Heart right ventricle (tissue), 16 donors: ENCODE measurements around the gene LEFTY1. TPM values are rescaled to one million over a fixed set of nuclear protein-coding genes. Genes with fewer than 3 reads are reported as not detected.

Experiments used
- ATAC-seq, 8 donors: fragments of 200-7000 bp; cut with Tn5 transposase; one replicate each; pipeline ENCODE4 v1.9.1; 2020; ENCODE audit warnings: mild to moderate bottlenecking in 8 of 8, moderate library complexity in 8 of 8, moderate number of reproducible peaks in 1 of 8
- DNase-seq, 2 donors: peaks; one replicate each; pipeline ENCODE4 v3.0.0-alpha.2; 2020
- H3K27ac ChIP-seq, 10 donors: fragments of 200-600 bp; sonication (generic) in 2 of 10; one replicate each; pipeline versions ENCODE4 v1.5.0 to v1.8.0; 2020 to 2022; ENCODE audit warnings: mild to moderate bottlenecking in 3 of 10
- H3K27me3 ChIP-seq, 7 donors: fragments of 200-600 bp; one replicate each; pipeline ENCODE4 v1.8.0; 2021 to 2022; ENCODE audit warnings: mild to moderate bottlenecking in 2 of 7
- H3K36me3 ChIP-seq, 9 donors: fragments of 200-600 bp; sonication (generic) in 1 of 9; one replicate each; pipeline versions ENCODE4 v1.5.0 to v1.8.0; 2020 to 2022; ENCODE audit warnings: mild to moderate bottlenecking in 2 of 9
- H3K4me1 ChIP-seq, 9 donors: fragments of 200-600 bp; sonication (generic) in 1 of 9; one replicate each; pipeline versions ENCODE4 v1.5.0 to v1.8.0; 2020 to 2022; ENCODE audit warnings: mild to moderate bottlenecking in 4 of 9
- H3K4me3 ChIP-seq, 10 donors: fragments of 200-600 bp; sonication (generic) in 2 of 10; one replicate each; pipeline versions ENCODE4 v1.5.0 to v1.8.0; 2020 to 2022; ENCODE audit warnings: mild to moderate bottlenecking in 7 of 10, moderate library complexity in 2 of 10
- H3K9me3 ChIP-seq, 11 donors: fragments of 200-600 bp in 10 of 11; sonication (generic) in 2 of 11; one replicate each; pipeline versions ENCODE4 v1.5.0 to v1.8.0; 2013 to 2022; ENCODE audit warnings: mild to moderate bottlenecking in 2 of 11, control low read depth in 1 of 11, moderate library complexity in 1 of 11
- WGBS, 2 donors: extraction: QIAGEN DNeasy Blood & Tissue Kit; methylation state at CpG; one replicate each; pipeline ENCODE4 v1.1.7; 2013; ENCODE audit warnings: inconsistent platforms in 1 of 2; 5-methylcytosine and 5-hydroxymethylcytosine counted together
- intact Hi-C, 10 donors: fragments of 100-400 bp; cut with DNase I; formaldehyde crosslinking; loops; one replicate each; pipeline versions ENCODE4 v1.11.1 to v1.14.2; 2022
- polyA plus RNA-seq, 2 donors: library from polyadenylated mRNA; stranded (reverse); fragments of 200-250 nt; gene quantifications; one replicate each; pipeline ENCODE4 v1.2.3, GENCODE V29; 2013
- total RNA-seq, 10 donors: library from RNA; stranded (reverse); fragmentation: NEBNext Ultra II Directional in 3 of 10; extraction: Animal tissue kit (Norgen Biotek cat#: 25700) in 3 of 10; gene quantifications; one replicate each; pipeline versions ENCODE4 v1.2.1 to v1.2.4, GENCODE V29; 2021 to 2023
- TF ChIP-seq, protein P1 (sequence below), 9 donors: fragments of 200-600 bp; sonication (generic) in 2 of 9; IDR thresholded peaks; one replicate each; pipeline versions ENCODE4 v1.5.0 to v1.8.0; 2021 to 2022; ENCODE audit warnings: antibody characterized with exemption in 9 of 9, mild to moderate bottlenecking in 5 of 9, moderate library complexity in 1 of 9
- donor health status: Arrhythmogenic right ventricular cardiomyopathy.
- donor health status: ischemic (EF 13 %, LVEDD 7.1; RV severe dilation, severe dysfunction).
- donor health status: healthy with polysubstance abuse.
- donor health status: DM: no; HTN: yes; CAD: no.
- donor health status: DM: no; HTN: no; CAD: no.
- donor health status: ischemic (EF 25% LVEDD 6.9; RV normal size, moderate dysfunction).
- donor health status: ischemic (EF 25% LVEDD 5.7; RV mildly dilated, moderate dysfunction).
- donor health status: healthy.
- donor health status: DM: yes; HTN: yes; CAD: no.
- donor health status: Ischemic cardiomyopathy.
- donor health status: ischemic (EF 35%, LVEDD 5.7; RV mildly dilated, moderate dysfunction).
- donor health status: nonischemic (EF 11% LVEDD 7.7; RV severe dilation, severe dysfunction).
- donor health status: DM: yes; HTN: yes; CAD: no.
- donor health status: PGD.
- donor health status: ischemic (EF 29% LVEDD 5.4; RV normal size, mild dysfunction).
- donor health status: nonischemic (EF 23%, LVEDD 6.1; RV moderate dilation, normal function).

The LEFTY1 gene
- total and polyA plus RNA-seq, 12 donors = 0.15 to 0.77 (median 0.25) TPM; not detected in 3

DNA sequence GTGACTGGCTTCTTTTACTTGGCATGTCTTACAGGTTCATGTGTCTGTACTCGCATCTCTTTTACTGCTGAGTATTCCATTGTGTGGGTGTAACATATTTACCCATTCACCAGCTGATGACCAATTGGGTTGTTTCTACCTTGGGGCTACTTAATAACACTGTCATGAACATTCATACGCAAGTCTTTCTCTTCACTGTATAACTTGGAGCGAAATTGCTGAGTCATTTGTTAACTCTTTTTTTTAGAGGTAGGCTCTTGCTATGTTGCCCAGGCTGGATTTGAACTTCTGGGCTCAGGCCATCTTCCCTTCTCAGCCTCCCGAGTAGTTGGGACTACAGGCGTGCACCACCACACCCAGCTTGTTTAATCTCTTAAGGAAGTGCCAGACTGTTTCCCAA is 28.6 kb upstream of the LEFTY1 start:
- Histone ChIP-seq H3K36me3 (peaks cover 0 to 96% (median 8%) of the 10 kb centered on the region in 9 donors), H3K27ac (no peak overlapping the region), H3K27me3 (no peaks in the 10 kb centered on the region), H3K4me1 (peaks cover 0 to 29% (median 12%) of the 10 kb centered on the region in 9 donors), H3K4me3 (no peak overlapping the region), H3K9me3 (no peaks in the 10 kb centered on the region)
- ATAC-seq (no peak), DNase-seq (no peak)
- intact Hi-C loops = loop anchor here in 3 of 10 donors (5.0 to 10.0 kb wide), 2 partner anchors 35 to 57 kb away; partner anchors contain the start of gene TMEM63A (in 1 of the 3)
- WGBS, 2 donors = 91 to 93% methylated on average over 5 of the region's 5 CpGs
- TF ChIP-seq, protein P1, sequence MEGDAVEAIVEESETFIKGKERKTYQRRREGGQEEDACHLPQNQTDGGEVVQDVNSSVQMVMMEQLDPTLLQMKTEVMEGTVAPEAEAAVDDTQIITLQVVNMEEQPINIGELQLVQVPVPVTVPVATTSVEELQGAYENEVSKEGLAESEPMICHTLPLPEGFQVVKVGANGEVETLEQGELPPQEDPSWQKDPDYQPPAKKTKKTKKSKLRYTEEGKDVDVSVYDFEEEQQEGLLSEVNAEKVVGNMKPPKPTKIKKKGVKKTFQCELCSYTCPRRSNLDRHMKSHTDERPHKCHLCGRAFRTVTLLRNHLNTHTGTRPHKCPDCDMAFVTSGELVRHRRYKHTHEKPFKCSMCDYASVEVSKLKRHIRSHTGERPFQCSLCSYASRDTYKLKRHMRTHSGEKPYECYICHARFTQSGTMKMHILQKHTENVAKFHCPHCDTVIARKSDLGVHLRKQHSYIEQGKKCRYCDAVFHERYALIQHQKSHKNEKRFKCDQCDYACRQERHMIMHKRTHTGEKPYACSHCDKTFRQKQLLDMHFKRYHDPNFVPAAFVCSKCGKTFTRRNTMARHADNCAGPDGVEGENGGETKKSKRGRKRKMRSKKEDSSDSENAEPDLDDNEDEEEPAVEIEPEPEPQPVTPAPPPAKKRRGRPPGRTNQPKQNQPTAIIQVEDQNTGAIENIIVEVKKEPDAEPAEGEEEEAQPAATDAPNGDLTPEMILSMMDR (IDR thresholded peaks at IDR 0.05) = no peak

GRCh38 chr1:225917101-225917500 is 28.2 kb upstream of the LEFTY1 start:
- peaks cover 0 to 94% (median 8%) of the 10 kb centered on the region in 9 donors for H3K36me3 ChIP-seq
- no peak overlapping the region for H3K4me3 ChIP-seq
- H3K4me1 ChIP-seq = peaks cover 0 to 25% (median 10%) of the 10 kb centered on the region in 9 donors
- H3K9me3 ChIP-seq = no peaks in the 10 kb centered on the region
- WGBS, 2 donors = 96 to 98% methylated on average over 3 of the region's 3 CpGs
- intact Hi-C loops = loop anchor here in 3 of 10 donors (5.0 to 10.0 kb wide), 2 partner anchors 35 to 58 kb away; partner anchors contain the start of gene TMEM63A (in 1 of the 3)
- DNase-seq (no peak), ATAC-seq (no peak)
- H3K27me3 ChIP-seq = no peaks in the 10 kb centered on the region
- no peak overlapping the region for H3K27ac ChIP-seq
- TF ChIP-seq, protein P1 (IDR thresholded peaks at IDR 0.05) = no peak

GRCh38 chr1:225915538-225915991 is 26.6 kb upstream of the LEFTY1 start:
- H3K4me3 ChIP-seq = no peak overlapping the region
- no peaks in the 10 kb centered on the region for H3K27me3 ChIP-seq
- no peak for ATAC-seq
- intact Hi-C loops = loop anchor here in 3 of 10 donors (5.0 to 10.0 kb wide), 2 partner anchors 33 to 59 kb away; partner anchors contain the start of gene TMEM63A (in 1 of the 3)
- H3K27ac ChIP-seq = no peak overlapping the region
- H3K36me3 ChIP-seq = peaks cover 0 to 79% (median 8%) of the 10 kb centered on the region in 9 donors
- TF ChIP-seq, protein P1 (IDR thresholded peaks at IDR 0.05) = no peak
- WGBS, 2 donors = 91% methylated on average over 7 of the region's 7 CpGs
- peaks cover 0 to 27% (median 14%) of the 10 kb centered on the region in 9 donors for H3K4me1 ChIP-seq
- no peak for DNase-seq
- no peaks in the 10 kb centered on the region for H3K9me3 ChIP-seq

DNA sequence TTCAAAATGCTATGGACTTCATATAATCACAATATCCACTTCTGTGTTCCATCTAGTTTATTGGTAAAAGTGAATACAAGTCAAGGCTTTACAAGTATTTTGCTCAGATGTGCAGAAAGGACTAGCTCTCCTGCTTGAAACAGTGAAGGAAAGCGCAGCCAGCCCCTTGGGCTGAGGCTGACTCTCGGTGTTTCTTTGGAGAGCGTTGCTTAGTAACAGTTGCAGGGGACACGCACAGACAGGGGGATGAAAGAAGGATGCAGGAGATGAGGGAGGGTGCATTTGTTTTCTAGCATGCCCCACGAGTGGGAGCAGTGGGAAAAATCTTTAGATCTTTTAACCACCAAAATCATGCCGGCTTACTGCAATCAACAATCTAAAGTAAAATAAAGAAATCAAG is 26.0 kb upstream of the LEFTY1 start:
- intact Hi-C loops = loop anchor here (5.0 to 10.0 kb wide), 6 partner anchors 33 to 438 kb away; partner anchors contain the start of genes SRP9 (in 6 of the 10) and TMEM63A (in 1 of the 10)
- TF ChIP-seq, protein P1 (IDR thresholded peaks at IDR 0.05) = no peak
- Histone ChIP-seq H3K4me3 (no peak overlapping the region), H3K36me3 (peaks cover 0 to 74% (median 8%) of the 10 kb centered on the region in 9 donors), H3K4me1 (peaks cover 0 to 20% (median 10%) of the 10 kb centered on the region in 9 donors), H3K27me3 (no peaks in the 10 kb centered on the region), H3K27ac (no peak overlapping the region), H3K9me3 (no peaks in the 10 kb centered on the region)
- 87 to 89% methylated on average over 6 of the region's 6 CpGs for WGBS, 2 donors
- no peak for ATAC-seq
- DNase-seq = no peak
